ENCODE results near the gene SMAP1. TPM values are rescaled to one million over a fixed set of nuclear protein-coding genes. Genes with fewer than 3 reads are reported as not detected.

SMAP1 gene
- total RNA-seq, 1 donor from 2014 or later, result 21.7 TPM

DNA sequence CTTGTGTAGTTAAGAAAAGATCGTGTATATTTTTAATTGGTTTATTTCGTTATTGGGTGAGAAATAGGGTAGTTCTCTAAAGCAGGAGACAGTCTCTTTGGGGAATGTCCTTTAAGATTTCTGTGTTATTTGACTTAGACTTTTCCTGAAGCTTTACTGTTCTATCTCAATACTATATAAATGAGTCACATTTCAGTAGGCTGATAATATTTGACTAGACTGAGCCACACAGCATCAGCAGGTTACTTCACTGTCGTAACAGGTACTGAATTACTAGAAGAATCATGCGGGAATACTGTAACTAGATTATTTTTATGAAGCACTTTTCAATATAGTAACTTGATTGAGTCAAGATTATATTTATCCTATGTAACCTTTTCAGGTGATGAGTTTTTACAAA lies 1.4 kb downstream of the SMAP1 start:
- Histone ChIP-seq H3K4me1 (peaks cover 35% of the 10 kb centered on the region), H3K27me3 (ENCODE audit: low read depth) (no peaks in the 10 kb centered on the region), H3K9me3 (no peaks in the 10 kb centered on the region), H3K27ac (peak overlapping the region; percentile 94), H3K4me3 (peak overlapping the region; percentile 94), H3K36me3 (no peaks in the 10 kb centered on the region)
- ATAC-seq, result no peak
- DNase-seq, result no peak
- TF ChIP-seq, protein P1, sequence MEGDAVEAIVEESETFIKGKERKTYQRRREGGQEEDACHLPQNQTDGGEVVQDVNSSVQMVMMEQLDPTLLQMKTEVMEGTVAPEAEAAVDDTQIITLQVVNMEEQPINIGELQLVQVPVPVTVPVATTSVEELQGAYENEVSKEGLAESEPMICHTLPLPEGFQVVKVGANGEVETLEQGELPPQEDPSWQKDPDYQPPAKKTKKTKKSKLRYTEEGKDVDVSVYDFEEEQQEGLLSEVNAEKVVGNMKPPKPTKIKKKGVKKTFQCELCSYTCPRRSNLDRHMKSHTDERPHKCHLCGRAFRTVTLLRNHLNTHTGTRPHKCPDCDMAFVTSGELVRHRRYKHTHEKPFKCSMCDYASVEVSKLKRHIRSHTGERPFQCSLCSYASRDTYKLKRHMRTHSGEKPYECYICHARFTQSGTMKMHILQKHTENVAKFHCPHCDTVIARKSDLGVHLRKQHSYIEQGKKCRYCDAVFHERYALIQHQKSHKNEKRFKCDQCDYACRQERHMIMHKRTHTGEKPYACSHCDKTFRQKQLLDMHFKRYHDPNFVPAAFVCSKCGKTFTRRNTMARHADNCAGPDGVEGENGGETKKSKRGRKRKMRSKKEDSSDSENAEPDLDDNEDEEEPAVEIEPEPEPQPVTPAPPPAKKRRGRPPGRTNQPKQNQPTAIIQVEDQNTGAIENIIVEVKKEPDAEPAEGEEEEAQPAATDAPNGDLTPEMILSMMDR (IDR thresholded peaks at IDR 0.05), result no peak
- intact Hi-C loops (cut with DNase I), result no loop called here

DNA sequence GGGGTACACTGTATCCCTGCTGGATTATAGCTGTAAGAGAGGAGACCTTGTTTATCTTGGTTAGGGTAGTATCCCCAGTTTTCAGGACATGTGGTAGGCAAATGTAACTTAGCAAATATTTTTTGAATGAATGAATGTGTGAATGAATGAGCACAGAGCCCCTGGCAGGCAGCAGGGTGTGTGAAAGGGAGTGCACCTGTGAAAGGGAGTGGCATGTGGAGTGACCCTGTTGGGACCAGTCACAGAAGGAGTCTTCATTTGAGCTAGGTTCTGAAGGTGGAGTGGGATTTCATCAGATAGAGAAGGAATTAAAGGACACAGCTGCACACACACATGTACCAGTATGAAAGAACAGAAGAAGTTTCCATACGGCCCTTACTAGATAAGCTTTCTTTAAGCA lies 4.9 kb downstream of the SMAP1 start:
- DNase-seq (no peak), ATAC-seq (no peak)
- H3K4me1 ChIP-seq, result peaks cover 25% of the 10 kb centered on the region
- H3K4me3 ChIP-seq, result no peak overlapping the region
- no peaks in the 10 kb centered on the region for H3K36me3 ChIP-seq
- no peaks in the 10 kb centered on the region for H3K9me3 ChIP-seq
- no peak overlapping the region for H3K27ac ChIP-seq
- intact Hi-C loops (cut with DNase I), result no loop called here
- H3K27me3 ChIP-seq (ENCODE audit: low read depth), result no peaks in the 10 kb centered on the region
- TF ChIP-seq, protein P1 (IDR thresholded peaks at IDR 0.05), result no peak

DNA sequence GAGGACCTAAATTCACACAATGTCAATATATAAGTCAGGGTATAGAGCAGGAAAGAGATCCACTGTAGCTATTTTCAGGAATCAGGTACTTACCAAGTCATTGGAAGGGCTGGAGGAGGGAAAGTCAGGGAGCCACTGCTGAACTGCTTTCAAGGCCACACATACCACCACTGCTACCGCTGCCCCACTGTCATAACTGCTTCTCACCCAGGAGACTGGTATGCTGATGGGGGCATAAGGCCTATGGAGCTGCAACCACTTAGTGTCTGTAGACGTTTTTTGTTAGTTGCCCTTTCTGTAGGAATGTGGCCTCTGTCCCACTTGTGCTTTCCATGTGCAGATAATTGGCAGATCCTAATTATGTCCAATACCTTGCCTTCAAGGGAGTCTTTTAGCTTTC lies 5.4 kb downstream of the SMAP1 start:
- Histone ChIP-seq H3K27me3 (ENCODE audit: low read depth) (no peaks in the 10 kb centered on the region), H3K4me3 (no peak overlapping the region), H3K27ac (no peak overlapping the region), H3K4me1 (peaks cover 25% of the 10 kb centered on the region), H3K9me3 (no peaks in the 10 kb centered on the region), H3K36me3 (no peaks in the 10 kb centered on the region)
- ATAC-seq, result no peak
- TF ChIP-seq, protein P1 (IDR thresholded peaks at IDR 0.05), result no peak
- no peak for DNase-seq
- intact Hi-C loops (cut with DNase I), result no loop called here

DNA sequence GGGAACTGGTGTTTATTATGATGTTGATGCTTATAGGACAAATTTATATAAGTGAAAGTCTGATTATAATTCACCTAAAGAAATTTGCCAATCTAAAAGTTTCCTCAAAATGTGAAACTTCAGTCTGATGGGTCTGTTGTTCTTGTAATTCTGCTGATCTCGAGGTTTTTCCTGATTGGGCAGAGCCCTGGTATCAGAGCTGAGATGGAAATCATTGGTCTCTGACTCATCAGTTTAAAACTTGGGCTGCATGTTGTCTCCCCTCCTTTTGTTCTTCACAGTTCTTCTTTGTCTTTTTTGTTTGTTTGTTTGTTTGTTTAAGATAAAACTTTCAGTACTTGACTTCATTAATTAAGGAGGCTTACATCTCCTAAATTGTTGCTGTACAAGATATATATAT lies 5.9 kb downstream of the SMAP1 start:
- Histone ChIP-seq H3K9me3 (no peaks in the 10 kb centered on the region), H3K27me3 (ENCODE audit: low read depth) (no peaks in the 10 kb centered on the region), H3K36me3 (no peaks in the 10 kb centered on the region), H3K4me3 (no peak overlapping the region), H3K27ac (no peak overlapping the region), H3K4me1 (peaks cover 25% of the 10 kb centered on the region)
- intact Hi-C loops (cut with DNase I), result no loop called here
- ATAC-seq (no peak), DNase-seq (no peak)
- TF ChIP-seq, protein P1 (IDR thresholded peaks at IDR 0.05), result no peak

DNA sequence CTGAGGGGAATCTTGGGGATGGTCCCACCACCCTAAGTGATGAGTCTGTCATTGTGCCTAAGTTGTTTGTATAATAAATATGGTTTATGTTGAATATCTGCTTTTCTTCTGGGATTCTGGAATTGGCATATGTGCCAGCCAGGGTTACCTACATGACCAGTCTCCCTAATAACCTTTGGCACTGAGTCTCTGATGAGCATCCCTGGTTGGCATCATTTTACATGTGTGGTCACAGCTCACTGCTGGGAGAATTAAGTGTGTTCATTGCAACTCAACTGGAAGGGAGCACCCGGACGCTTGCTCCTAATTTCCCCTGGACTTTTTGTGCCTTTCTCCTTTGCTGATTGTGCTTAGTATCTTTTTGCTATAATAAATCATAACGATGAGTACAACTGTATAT lies 8.1 kb downstream of the SMAP1 start:
- DNase-seq, result no peak
- no peak for ATAC-seq
- H3K27ac ChIP-seq, result no peak overlapping the region
- no peaks in the 10 kb centered on the region for H3K9me3 ChIP-seq
- TF ChIP-seq, protein P1 (IDR thresholded peaks at IDR 0.05), result no peak
- H3K4me1 ChIP-seq, result peaks cover 5% of the 10 kb centered on the region
- intact Hi-C loops (cut with DNase I), result no loop called here
- no peaks in the 10 kb centered on the region for H3K36me3 ChIP-seq
- no peak overlapping the region for H3K4me3 ChIP-seq
- H3K27me3 ChIP-seq (ENCODE audit: low read depth), result no peaks in the 10 kb centered on the region

DNA sequence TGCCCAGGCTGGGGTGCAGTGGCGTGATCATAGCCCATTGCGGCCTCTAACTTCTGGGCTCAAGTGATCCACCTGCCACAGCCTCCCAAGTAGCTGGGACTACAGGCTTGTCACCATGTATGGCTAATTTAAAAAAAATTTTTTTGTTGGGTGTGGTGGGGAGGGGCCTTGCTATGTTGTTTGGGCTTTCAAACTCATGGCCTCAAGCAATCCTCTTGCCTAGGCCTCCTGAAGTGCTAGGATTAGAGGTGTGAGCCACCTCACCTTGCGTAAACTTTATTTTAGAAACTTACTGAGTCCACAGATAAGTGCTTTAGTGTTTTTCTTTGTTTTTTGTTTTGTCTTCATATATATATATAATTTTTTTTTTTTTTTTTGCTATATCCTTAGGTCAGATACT lies 9.1 kb downstream of the SMAP1 start:
- H3K4me1 ChIP-seq, result no peaks in the 10 kb centered on the region
- TF ChIP-seq, protein P1 (IDR thresholded peaks at IDR 0.05), result no peak
- H3K36me3 ChIP-seq, result no peaks in the 10 kb centered on the region
- H3K9me3 ChIP-seq, result no peaks in the 10 kb centered on the region
- no peak overlapping the region for H3K27ac ChIP-seq
- DNase-seq (no peak), ATAC-seq (no peak)
- intact Hi-C loops (cut with DNase I), result no loop called here
- H3K4me3 ChIP-seq, result no peak overlapping the region
- no peaks in the 10 kb centered on the region for H3K27me3 ChIP-seq (ENCODE audit: low read depth)
